ENCODE measurements around the gene MMD. TPM values are rescaled to one million over a fixed set of nuclear protein-coding genes. Genes with fewer than 3 reads are reported as not detected.
"Not testable (repeated sequence)": the region's sequence is repeated elsewhere in the genome, so short reads cannot be mapped to it uniquely, and the experiment has no call there.

Gene MMD
- total RNA-seq, 1 experiment from 2014 or later, result 13.6 TPM

DNA sequence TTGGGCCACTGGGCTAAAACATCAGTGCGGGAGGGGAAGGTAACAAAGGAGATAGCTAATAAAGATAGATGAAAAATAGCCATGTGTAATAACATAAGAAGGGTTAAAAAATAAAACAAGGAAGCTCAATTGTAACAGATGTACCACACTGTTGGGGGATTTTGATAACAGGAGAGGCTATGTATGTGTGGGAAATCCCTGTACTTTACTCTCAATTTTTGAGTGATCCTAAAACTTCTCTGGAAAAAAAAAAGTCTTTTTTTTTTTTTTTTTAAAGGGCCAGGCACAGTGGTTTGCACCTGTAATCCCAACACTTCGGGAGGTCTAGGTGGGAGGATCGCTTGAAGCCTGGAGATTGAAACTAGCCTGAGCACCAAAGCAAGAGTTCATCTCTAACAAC lies 1.9 kb upstream of the MMD start:
- no peak for DNase-seq (ENCODE audit: low read depth)

DNA sequence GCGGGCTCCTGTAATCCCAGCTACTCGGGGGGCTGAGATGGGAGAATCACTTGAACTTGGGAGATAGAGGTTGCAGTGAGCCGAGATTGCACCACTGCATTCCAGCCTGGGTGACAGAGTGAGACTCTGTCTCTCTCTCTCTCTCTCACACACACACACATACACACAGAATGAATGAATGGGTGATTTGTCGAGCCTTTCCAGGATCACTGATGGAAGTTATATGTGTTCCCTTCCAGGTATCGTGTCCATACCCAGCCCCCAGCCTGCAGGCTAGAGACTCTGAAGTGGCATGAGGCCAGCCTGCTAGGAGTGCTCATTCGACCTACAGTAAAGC lies 1.2 kb upstream of the MMD start:
- DNase-seq (ENCODE audit: low read depth), result not testable (repeated sequence)

DNA sequence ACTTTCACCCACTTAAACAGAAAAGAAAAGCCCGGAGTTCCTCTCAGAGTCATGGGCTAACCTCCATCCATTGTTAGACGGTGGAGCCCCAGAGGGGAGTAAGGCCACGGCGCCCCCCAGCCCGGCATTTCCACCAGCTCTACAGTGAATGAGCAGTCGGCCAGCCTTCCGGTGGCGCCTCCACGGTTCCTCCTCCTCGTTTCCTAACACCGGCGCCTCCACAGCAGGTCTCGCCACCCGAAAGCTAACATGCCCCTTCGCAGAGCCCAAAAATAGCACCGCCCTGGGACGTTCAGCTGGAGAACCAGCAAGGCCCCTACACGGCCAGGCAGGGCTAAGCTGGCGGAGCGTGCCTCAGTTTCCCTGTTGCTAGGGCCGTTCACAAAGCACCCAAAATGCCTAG lies 858 bp downstream of the MMD start:
- no peak for DNase-seq (ENCODE audit: low read depth)

DNA sequence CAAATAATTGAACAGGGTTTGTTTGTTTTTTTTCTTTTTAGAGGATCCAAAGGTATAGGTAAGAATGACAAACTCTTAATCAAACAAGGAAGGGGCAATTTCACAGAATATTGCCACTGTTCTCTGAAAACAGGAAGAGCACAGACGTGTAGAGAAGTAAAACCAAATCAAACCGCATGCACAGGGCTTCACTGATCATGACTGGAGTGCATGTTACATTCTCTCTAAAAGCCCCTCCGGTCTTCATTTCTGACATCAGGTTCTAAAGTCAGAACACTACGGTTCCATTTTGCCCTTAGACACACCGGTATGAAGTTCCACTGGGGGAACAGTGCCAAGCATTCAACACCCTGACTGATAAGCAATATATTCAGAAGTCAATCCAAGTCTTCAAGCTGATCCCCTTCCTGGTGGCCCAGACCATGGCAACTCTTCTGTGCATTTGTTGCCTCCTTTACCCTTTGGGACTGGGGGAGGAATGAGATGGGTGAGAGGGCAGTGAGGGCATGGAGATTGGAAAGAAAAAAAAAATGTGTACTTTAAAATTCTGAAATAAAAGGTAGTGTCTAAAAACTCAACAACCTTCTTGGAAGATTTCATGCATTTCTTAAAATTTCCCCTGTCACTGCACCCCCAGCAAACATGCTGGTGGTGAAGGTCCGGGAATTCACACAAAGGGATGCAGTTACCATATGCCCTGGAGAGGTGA lies 1.4 kb downstream of the MMD start:
- DNase-seq (ENCODE audit: low read depth), result no peak

DNA sequence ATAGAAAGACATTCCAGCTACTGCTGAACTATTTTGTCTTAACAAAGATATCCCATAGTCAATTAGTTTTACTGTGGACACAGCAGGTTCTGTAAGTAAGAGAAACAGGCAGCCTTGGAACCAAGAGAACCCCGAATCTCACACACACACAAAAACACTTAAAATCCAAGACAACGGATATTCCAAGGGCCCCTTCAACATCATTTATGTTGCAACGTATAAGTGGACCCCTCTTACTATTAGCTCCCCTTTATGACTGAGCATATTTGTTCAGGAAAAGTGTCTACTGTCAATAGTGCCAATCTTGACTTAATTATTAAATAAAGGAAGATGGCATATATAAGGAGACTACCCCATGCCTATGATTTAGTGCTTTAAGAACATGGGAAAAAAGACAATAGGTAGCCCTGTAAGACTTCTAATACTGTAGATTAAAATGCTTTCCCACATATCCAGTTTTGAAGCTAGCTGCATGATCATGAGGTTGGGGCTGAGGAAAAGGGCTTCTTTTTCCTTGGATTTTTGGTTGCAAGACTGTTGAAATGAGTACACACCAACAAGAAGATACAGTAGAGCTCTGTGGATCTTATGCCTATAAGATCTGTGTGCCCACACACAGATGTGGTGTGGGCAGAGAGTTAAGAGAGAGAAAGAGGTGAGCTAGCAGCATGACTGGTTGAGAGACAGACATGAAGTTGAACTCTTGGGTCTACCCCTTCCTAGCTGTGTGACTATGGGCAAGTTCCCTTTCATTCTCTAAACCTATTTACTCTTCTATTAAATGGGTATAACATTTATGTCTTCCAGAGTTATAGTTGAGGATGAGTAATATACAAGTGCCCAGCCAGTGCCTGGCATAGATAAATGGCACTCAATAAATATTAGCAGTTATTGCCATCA lies 3.0 kb downstream of the MMD start:
- DNase-seq (ENCODE audit: low read depth), result no peak

DNA sequence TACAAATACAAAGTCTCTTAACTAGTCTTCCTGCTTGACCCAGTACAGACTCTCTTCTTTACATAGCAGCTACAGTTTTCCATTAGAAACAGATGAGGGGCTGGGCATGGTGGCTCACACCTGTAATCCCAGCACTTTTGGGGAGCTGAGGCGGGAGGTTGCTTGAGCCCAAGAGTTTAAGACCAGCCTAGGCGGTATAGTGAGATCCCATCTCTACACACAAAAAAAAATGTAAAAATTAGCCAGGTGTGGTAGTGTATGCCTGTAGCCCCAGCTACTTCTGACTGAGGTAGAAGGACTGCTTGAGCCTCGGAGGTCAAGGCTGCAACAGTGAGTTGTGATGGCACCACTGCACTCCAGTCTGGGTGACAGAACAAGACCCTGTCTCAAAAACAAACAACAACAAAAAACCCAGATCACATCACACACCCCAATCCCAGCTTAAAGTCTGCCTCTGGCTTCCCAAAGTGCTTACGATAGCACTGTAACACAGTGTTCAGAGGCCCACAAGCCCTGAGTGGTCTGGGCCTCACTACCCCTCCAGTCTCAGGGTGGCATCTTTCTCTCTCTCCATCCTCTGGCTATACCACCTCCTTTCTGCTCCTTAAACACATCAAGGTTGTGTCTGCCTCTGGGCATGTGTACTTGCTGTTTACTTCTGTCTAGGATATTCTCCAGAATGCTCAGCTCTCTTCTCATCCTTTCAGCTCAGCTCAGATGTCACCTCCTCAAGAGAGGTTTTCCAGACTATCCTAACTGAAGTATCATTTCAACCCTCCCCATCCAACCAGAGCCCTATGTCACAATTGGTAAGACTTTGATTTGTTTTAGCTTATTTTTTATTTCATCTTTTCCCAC lies 4.0 kb downstream of the MMD start:
- no peak for DNase-seq (ENCODE audit: low read depth)

DNA sequence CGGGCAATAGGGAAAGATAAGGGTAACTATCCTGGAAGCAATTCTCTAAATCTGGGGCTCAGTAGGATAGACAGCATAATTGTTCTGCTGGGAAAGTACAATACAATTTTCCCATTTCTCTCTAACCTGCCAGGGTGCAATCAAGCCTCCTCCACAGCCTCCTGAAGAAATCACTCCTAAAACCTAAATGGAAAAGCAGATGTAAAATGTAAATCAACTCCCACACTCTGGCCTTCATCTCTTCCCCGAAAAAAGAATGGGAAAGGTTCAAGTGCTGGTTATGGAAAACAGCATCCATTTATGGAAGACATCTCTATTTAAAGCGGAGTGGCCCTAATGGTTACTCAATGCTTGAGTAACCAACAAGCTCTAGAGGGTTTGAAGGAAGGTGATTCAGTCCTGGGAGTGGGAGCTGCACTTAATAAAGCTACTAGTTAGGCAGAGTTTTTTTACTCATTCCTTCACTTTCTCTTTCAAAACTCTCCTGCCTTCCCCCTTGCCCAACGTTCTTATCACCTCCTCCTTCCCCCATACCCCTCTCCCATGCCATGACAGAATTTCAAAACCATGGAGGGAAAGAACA lies 5.1 kb downstream of the MMD start:
- DNase-seq (ENCODE audit: low read depth), result no peak

DNA sequence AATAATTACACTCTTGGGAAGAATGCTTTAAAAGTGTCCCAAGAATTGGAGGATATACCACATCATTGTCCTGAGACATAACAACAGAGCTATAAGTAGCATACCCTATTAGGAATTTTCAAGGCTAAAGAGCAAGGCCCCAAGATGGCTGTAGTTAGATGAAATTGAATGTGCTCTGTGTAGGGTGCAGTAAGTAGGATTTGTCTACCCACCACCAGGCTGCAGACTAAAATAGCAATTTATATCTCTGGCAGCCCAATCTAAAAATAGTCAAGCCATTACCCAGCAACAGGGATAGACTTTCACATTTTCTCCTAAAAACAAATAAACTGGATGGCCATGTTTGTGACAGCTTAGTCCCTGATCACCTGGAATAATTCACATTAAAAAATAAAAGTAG lies 5.6 kb downstream of the MMD start:
- no peak for DNase-seq (ENCODE audit: low read depth)

DNA sequence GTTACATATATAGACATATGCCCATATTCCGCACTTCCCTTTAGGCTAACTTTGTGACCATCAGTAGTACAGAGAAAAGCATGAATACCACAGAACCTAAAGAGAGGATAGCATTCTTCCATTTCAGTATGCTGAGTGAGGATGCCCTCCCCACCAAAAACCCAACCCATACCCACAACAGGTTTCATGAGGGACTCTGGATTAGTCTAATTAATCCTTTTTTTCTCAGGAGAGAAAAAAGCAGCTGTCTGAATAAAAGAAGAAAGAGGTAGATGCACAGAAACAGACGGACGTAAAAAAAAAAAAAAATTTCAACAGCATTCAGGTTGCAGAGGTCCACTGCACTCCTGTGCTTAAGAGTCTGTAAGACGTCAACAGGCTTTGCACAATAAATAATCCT lies 6.7 kb downstream of the MMD start:
- DNase-seq (ENCODE audit: low read depth), result no peak

DNA sequence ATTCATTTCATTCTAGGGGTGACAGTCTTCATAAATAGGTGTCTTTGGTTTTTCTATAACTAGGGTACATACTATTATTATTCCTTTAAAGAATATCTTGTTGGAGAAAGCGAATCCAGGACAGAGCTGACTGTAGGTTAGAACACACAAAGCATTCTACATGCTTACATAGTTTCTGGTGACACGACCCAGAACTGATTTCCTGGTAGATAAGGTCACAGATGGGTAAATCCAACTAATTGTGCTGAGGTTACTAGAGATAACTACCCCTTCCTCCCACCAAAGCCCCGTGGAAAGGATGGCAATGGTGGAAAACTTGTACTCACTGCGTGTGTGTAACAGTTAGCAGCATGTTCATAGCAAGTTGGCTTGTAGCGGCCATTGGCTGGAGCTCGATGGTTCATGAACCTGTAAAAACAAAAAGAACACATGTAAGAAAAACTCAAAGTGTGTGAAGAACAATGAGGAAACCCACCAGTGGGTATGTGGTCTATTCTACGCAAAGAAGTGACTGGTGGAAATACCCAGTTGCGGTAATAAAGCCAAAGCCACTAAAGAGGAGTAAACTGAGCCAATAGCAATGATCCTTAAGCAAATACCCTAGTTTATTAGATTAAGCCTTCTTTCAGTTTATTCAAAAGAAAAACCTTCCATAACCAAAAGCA lies 7.7 kb downstream of the MMD start:
- no peak for DNase-seq (ENCODE audit: low read depth)

DNA sequence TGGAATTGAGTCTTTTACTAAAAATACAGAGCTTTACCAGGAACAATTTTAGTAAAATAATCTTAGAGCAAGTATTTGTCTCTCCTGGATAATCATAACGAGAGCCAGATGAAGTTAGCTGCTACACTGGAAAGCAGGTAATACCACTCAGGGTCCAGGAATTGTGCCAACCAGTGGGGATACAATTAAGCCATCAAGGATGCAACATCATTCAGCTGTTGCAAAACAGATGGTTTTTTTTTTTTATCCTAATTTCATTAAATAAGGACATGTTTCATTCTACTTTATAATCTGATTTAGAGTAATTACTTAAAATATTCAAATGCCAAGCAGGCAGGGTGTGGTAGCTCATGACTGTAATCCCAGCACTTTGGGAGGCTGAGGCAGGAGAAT lies 10.2 kb downstream of the MMD start:
- no peak for DNase-seq (ENCODE audit: low read depth)

DNA sequence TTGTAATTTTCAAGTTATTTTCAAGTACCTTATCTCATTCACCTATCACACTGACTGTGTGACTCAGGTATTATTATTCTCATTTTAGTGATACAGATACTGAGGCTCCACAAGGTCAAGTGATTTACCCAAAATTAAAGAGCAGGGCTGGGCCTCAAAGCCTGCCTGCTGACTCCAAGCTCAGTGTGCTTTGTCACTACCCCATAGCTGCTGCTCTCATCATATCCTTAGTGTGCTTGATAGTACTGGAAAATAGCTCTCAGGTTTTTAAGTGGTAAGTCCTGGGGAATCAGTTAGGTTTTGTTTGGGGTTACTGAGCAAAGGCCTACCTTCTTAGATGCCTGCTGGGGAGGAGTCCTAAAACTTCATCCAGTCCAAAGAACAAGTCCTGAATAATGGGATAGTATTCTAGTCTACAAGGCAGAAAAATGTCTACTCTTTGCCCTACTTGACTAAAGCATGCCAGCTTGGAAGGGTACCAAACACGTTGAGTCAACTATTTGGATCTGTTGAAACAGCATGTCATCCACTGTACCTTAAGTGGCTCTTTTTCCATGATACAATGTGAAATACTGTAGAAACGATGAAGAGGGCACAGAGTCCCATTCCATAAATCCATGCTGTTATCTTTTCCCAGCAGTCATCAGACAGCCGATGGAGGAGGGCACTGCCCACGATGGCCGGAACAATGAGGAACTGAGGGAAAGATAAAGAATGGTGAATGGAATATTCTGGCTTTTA lies 10.7 kb downstream of the MMD start:
- DNase-seq (ENCODE audit: low read depth), result no peak

DNA sequence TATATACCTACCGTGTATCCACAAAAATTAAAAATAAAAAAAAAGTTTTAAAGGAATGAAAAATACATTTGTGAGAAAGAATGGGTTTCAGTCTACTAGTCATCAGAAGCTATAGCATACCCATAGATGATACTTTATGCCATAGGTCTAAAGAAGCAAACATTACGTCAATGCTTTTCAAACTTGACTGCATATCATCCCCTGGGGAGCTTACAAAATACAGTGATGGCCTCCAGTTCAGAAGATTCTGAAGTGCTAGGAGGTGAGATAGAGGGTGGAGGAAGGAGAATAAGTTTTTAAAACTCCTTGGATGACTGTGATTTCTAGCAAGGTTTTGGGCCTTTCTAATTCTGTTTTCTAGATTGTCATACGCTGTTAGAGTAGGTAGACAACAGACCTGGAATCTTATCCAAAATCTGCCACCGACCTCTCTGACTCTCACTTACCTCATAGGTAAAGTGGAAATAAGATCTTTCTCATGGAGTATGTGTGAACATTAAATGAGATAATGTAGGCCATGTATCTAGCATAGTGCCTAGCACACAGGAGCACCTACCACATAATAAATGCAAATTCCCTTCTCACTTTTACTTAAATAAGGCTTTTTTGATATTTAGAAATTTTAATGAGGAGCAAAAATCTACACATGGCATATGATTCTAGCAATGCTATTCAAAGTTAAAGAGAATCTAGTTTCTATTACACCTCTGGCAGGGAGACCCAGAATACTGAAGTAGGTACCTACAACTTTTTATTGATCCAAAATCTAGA lies 12.4 kb downstream of the MMD start:
- DNase-seq (ENCODE audit: low read depth), result no peak

DNA sequence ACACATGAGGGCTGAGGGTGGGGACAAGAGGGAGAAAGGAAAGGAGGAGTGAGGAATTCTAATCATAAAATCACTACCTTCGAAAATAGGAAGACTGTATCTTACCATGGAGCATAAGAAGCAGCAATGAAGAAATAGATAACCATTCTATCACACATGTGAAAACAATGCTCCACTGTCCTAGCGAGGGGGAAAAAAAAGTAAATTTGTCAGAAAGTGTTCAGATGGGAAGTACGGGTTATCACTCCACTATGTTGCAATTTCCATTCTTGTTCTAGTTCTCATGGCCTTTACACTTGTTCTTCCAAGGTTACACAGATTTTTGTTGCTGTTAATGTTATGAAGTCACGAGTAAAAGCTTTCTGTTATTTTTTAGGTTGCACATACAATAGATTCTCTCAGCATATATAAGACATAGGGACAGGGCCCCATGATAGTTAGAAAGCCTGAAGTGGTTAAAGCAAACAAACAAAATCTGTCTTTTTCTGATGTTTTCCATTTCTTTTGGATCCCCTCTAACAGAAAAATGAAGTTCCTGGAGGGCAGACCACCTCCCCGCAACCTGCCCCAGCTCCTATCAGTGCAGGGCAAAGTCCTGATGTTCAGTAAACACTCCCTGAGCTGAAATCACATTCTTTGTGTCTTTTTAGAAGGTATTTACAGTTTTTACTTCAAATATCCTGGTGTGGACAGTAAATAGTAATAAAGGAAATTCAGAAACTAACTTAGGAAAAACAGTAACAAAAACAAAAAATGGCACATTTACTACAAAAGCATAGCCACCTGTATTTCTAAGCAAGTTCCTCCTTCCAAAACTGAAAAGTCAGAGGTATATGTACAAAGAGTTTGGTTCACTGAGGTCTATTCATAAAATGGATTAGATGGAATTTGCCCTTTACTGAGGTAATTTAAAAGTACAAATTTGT lies 13.7 kb downstream of the MMD start:
- DNase-seq (ENCODE audit: low read depth), result no peak

DNA sequence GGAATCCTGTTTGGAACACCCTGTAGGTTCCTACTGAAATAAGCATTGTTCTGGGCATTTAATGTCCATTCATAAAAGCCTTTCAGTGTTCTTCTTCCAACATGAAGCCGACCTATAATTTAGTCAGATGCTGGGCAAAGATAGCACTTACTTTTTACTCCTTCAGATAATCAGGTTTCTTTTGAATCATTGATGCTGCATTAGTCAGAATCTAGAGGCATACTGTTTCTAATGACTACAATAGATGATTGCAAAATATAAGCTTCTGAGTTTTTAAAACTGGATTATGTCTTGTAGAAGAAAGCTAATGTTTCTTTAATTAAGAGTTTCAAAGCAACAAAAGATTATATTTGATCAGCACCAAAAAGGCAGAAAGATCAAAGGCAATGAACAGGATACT lies 16.0 kb downstream of the MMD start:
- no peak for DNase-seq (ENCODE audit: low read depth)

DNA sequence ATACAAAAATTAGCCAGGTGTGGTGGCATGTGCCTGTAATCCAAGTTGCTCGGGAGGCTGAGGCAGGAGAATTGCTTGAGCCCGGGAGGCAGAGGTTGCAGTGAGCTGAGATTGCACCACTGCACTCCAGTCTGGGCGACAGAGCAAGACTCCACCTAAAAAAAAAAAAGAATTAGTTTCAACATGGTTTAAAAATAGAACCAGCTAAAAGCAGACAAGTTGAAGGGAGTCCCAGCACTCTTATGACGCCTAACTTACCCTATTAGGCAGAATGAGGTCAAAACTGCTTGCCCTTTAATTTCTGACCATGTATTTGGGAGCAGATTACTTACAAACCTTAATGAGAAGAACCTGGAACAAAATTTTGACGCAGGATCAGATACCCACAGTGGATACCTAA lies 17.4 kb downstream of the MMD start:
- DNase-seq (ENCODE audit: low read depth), result not testable (repeated sequence)

DNA sequence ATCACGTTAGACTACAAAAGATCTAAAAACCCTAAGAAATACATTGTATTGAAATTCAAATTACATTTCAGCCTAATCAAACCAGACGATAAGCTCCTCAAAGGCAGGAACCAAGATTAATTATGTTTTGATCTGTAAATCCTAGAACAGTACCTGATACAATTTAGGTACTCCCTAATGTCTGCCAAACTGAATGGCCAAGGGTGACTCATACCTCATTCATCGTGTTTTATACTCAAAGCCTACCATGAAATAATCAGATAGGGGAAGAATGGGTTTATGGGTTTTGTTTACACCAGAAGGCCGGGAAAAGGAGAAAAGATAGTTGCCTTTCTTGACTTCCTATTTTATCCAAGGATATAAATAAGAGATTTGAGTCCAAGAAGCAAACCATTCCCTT lies 19.3 kb downstream of the MMD start:
- peak; percentile 16 for DNase-seq (ENCODE audit: low read depth)

DNA sequence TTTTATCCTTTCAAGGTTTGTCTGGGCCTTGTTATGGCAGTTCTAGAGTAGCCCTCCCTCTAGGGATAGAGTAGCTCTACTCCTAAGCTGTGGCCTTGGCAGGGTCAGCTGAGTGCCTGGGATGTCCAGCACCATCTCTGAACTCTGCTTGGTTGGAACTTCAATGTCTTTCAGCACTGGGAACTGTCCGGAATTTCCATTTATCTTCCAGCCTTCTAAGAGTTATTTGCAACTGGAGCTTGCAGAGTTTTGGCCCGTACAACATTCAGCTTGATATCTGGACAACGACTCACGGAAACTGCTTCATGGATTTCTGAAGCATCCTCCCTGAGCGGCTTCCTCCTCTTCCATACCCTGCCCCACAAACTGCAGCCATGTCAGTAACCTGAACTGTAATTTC lies 22.9 kb downstream of the MMD start:
- no peak for DNase-seq (ENCODE audit: low read depth)
